Superior temporal gyrus (tissue), 1 donor: ENCODE results near the gene AKT1.
"Not testable (repeated sequence)": the region's sequence is repeated elsewhere in the genome, so short reads cannot be mapped to it uniquely, and the experiment has no call there.

Experiments
- DNase-seq: peaks from one replicate; pipeline ENCODE4 v3.0.0-alpha.2; 2016; ENCODE audit errors: extremely low spot score

Gene AKT1

GRCh38 chr14:104794993-104795780 is at the start of gene AKT1:
AKT1 (minus strand) TSS chr14:104795748; CDS start chr14:104792643, 3,105 bp downstream.
- no peak for DNase-seq

GRCh38 chr14:104845033-104845666 is 49.6 kb upstream of the AKT1 start:
- DNase-seq: no peak

- peak; percentile 29 for DNase-seq
These were observed 48.9 kb upstream of the AKT1 start for GRCh38 chr14:104844306-104845032.

- DNase-seq: peak; percentile 16
These were observed 48.1 kb upstream of the AKT1 start for GRCh38 chr14:104843442-104844305.

- DNase-seq: no peak
These were observed 47.5 kb upstream of the AKT1 start for GRCh38 chr14:104843006-104843405.

- DNase-seq: no peak
These were observed 46.2 kb upstream of the AKT1 start for GRCh38 chr14:104841730-104842129.

- DNase-seq: not testable (repeated sequence)
These were observed 40.8 kb upstream of the AKT1 start for GRCh38 chr14:104836171-104836935.

GRCh38 chr14:104830781-104831180 is 35.2 kb upstream of the AKT1 start:
- no peak for DNase-seq

GRCh38 chr14:104827177-104828055 is 31.9 kb upstream of the AKT1 start:
- DNase-seq: no peak

- DNase-seq: no peak
These were observed 31.3 kb upstream of the AKT1 start for GRCh38 chr14:104826861-104827176.

GRCh38 chr14:104826189-104826860 is 30.8 kb upstream of the AKT1 start:
- peak; percentile 87 for DNase-seq

GRCh38 chr14:104824353-104824997 is 28.9 kb upstream of the AKT1 start:
- DNase-seq: no peak

- DNase-seq: no peak
These were observed 27.5 kb upstream of the AKT1 start for GRCh38 chr14:104822821-104823615.

- no peak for DNase-seq
These were observed 26.5 kb upstream of the AKT1 start for GRCh38 chr14:104821971-104822608.

- DNase-seq: no peak
These were observed 25.8 kb upstream of the AKT1 start for GRCh38 chr14:104821229-104821945.

- DNase-seq: peak; percentile 35
These were observed 25.2 kb upstream of the AKT1 start for GRCh38 chr14:104820669-104821228.

GRCh38 chr14:104819361-104819781 is 23.8 kb upstream of the AKT1 start:
- DNase-seq: no peak
